H1 (cell line): ENCODE measurements around the gene SLC5A2. TPM values are rescaled to one million over a fixed set of nuclear protein-coding genes. Genes with fewer than 3 reads are reported as not detected.

ENCODE experiments used
- BACH1 ChIP-seq: IDR thresholded peaks from 2 replicates; pipeline ENCODE4 v1.6.1; 2012; ENCODE audit warnings: low read length, improper control_type of control experiment
- BRCA1 ChIP-seq: IDR thresholded peaks from 2 replicates; pipeline ENCODE4 v1.6.1; 2012; ENCODE audit warnings: low read depth, low read length, improper control_type of control experiment
- CBX5 ChIP-seq: fragments of 300-800, 300-1000 bp; sonication (generic); IDR thresholded peaks from 2 replicates; pipeline ENCODE4 v1.7.1; 2016; ENCODE audit warnings: antibody characterized with exemption, low read length, low read depth
- CBX8 ChIP-seq: fragments of 300-800, 300-1000 bp; sonication (generic); IDR thresholded peaks from 2 replicates; pipeline ENCODE4 v1.7.1; 2016; ENCODE audit warnings: low read depth, low read length, borderline replicate concordance
- CHD7 ChIP-seq: fragments of 300-600 bp; sonication (generic); IDR thresholded peaks from 2 replicates; pipeline ENCODE4 v1.7.1; 2012; ENCODE audit warnings: low read length, moderate library complexity, mild to moderate bottlenecking, inconsistent platforms; ENCODE audit not compliant: insufficient replicate concordance
- MAFK ChIP-seq: IDR thresholded peaks from 2 replicates; pipeline ENCODE4 v1.6.1; 2012; ENCODE audit warnings: low read depth, mild to moderate bottlenecking, improper control_type of control experiment, low read length
- PHF8 ChIP-seq: fragments of 200-600 bp; sonication (generic); conservative IDR thresholded peaks from 2 replicates; pipeline ENCODE4 v1.7.1; 2012; ENCODE audit warnings: low read depth, mild to moderate bottlenecking, inconsistent platforms, low read length, moderate library complexity
- SIRT6 ChIP-seq: IDR thresholded peaks from one replicate; pipeline ENCODE4 v1.7.1; 2012; ENCODE audit warnings: low read length, inconsistent platforms
- SP2 ChIP-seq: IDR thresholded peaks from 2 replicates; pipeline ENCODE4 v1.6.1; 2012; ENCODE audit warnings: mild to moderate bottlenecking, low read length, inconsistent platforms
- TEAD4 ChIP-seq: IDR thresholded peaks from 2 replicates; pipeline ENCODE4 v1.6.1; 2012; ENCODE audit warnings: low read depth, low read length, inconsistent platforms, mixed read lengths
- USF2 ChIP-seq: IDR thresholded peaks from 2 replicates; pipeline ENCODE4 v1.6.1; 2011; ENCODE audit warnings: low read length, improper control_type of control experiment
- ZNF274 ChIP-seq: IDR thresholded peaks from 2 replicates; pipeline ENCODE4 v1.7.0; 2012; ENCODE audit warnings: low read length, borderline replicate concordance; ENCODE audit errors: extremely low read depth
- polyA plus RNA-seq, 7 experiments: library from polyadenylated mRNA; depleted of rRNA in 3 of 7; stranded (reverse) in 5 of 7; unstranded in 2 of 7; fragments of >200 nt in 5 of 7; fragments of 200-250 nt in 2 of 7; gene quantifications; 1 replicate in 5 of 7; 2 replicates in 1 of 7; 4 replicates in 1 of 7; pipeline versions ENCODE4 v1.2.1 to v1.2.3, GENCODE V29; 2011 to 2013; ENCODE audit warnings: missing spikeins in 2 of 7, mixed read lengths in 2 of 7
- total RNA-seq: library from RNA; stranded (reverse); fragmentation: NEBNext Ultra II Directional; extraction: Animal tissue kit (Norgen Biotek cat#: 25700); gene quantifications from 2 replicates; pipeline ENCODE4 v1.2.1, GENCODE V29; 2021

The SLC5A2 gene
- total and polyA plus RNA-seq, 2 of the 8 experiments (the other 6 are each of a cell fraction or from before 2014, with no cell fraction given) = 0.56 to 4.4 TPM

DNA sequence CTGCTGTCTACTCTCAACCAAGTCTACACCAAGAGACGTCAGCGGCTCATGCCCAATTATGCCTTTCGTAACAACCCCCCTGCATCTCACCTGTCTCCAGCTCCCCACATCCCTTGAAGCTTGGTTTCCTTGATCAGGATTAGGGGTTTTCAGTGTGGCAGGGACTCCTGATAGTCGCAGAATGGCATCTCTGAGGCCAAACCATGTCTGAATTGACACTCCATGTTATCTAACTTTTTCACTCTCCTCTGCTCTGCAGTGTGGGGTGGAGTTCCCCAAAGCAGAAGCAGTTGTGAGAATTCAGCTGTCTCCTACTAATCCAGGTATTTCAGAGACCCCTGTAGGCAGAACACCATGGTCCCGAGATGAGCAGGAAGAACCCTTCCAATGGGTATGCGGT lies 39.1 kb downstream of the SLC5A2 start (continued):
- TF ChIP-seq CHD7 (no peak), BRCA1 (no peak), SP2 (no peak), CBX5 (no peak), SIRT6 (no peak), BACH1 (no peak), CBX8 (no peak), ZNF274 (no peak), USF2 (no peak), TEAD4 (no peak), PHF8 (no peak), MAFK (no peak)
